Common myeloid progenitor, CD34-positive (primary cell): ENCODE data around the gene PARP8.
"Not testable (repeated sequence)": the region's sequence is repeated elsewhere in the genome, so short reads cannot be mapped to it uniquely, and the experiment has no call there.

Experiments
- CTCF ChIA-PET: fragments of 350-600 bp; sonication (Branson Sonifier 250); formaldehyde crosslinking; loops from one replicate; lab custom pipeline; 2021; ENCODE audit warnings: antibody characterized with exemption; lab: Charles Lee
- POLR2A ChIA-PET: fragments of 350-600 bp; sonication (Branson Sonifier 250); formaldehyde crosslinking; loops from one replicate; lab custom pipeline; 2021; ENCODE audit warnings: antibody characterized with exemption; lab: Charles Lee
- DNase-seq, 3 donors: peaks; one replicate each; pipeline versions ENCODE4 v3.0.0 to v3.0.0-alpha.2; 2013
- H3K27ac ChIP-seq, 2 experiments: 1 replicate in 1 of 2; 2 replicates in 1 of 2; pipeline ENCODE4 v1.7.0; 2013; ENCODE audit warnings: inconsistent platforms in 2 of 2, low read length in 2 of 2, mild to moderate bottlenecking in 2 of 2, low read depth in 1 of 2, moderate library complexity in 1 of 2; ENCODE audit not compliant: severe bottlenecking in 2 of 2, insufficient read depth in 1 of 2, poor library complexity in 1 of 2
- H3K27me3 ChIP-seq, 5 experiments: replicated peaks in 2 of 5; 1 replicate in 3 of 5; 2 replicates in 2 of 5; pipeline versions ENCODE4 v1.6.1 to v1.7.0; 2013; ENCODE audit warnings: low read length in 4 of 5, mild to moderate bottlenecking in 2 of 5, moderate library complexity in 2 of 5, inconsistent platforms in 1 of 5; ENCODE audit not compliant: insufficient read depth in 5 of 5, control insufficient read depth in 4 of 5
- H3K36me3 ChIP-seq, 4 experiments: 1 replicate in 2 of 4; 2 replicates in 2 of 4; pipeline versions ENCODE4 v1.6.1 to v1.7.0; 2013; ENCODE audit warnings: low read length in 3 of 4, control low read depth in 1 of 4, mild to moderate bottlenecking in 1 of 4; ENCODE audit not compliant: control insufficient read depth in 4 of 4, insufficient read depth in 4 of 4
- H3K4me1 ChIP-seq, 4 experiments: 1 replicate in 3 of 4; 2 replicates in 1 of 4; pipeline versions ENCODE4 v1.6.1 to v1.7.1; 2013; ENCODE audit warnings: low read length in 3 of 4, mild to moderate bottlenecking in 3 of 4, control low read depth in 1 of 4, inconsistent platforms in 1 of 4, moderate library complexity in 1 of 4; ENCODE audit not compliant: control insufficient read depth in 4 of 4, insufficient read depth in 4 of 4; ENCODE audit errors: control extremely low read depth in 1 of 4
- H3K4me3 ChIP-seq, 7 experiments: 1 replicate in 4 of 7; 2 replicates in 3 of 7; pipeline versions ENCODE4 v1.5.1 to v1.7.0; 2013; ENCODE audit warnings: mild to moderate bottlenecking in 7 of 7, low read length in 6 of 7, moderate library complexity in 6 of 7, inconsistent platforms in 2 of 7, low read depth in 2 of 7, control low read depth in 1 of 7; ENCODE audit not compliant: insufficient read depth in 4 of 7, control insufficient read depth in 1 of 7; ENCODE audit errors: extremely low read depth in 1 of 7
- H3K9me3 ChIP-seq, 5 experiments: 1 replicate in 4 of 5; 2 replicates in 1 of 5; pipeline versions ENCODE4 v1.6.1 to v1.7.1; 2013; ENCODE audit warnings: low read length in 4 of 5, mild to moderate bottlenecking in 2 of 5, inconsistent platforms in 1 of 5, low read depth in 1 of 5, moderate library complexity in 1 of 5; ENCODE audit not compliant: control insufficient read depth in 4 of 5, insufficient read depth in 2 of 5; ENCODE audit errors: control extremely low read depth in 1 of 5
- WGBS: methylation state at CpG from one replicate; pipeline ENCODE4 v1.1.5; 2013; ENCODE audit not compliant: insufficient coverage; 5-methylcytosine and 5-hydroxymethylcytosine counted together

Gene PARP8

GRCh38 chr5:50766462-50766861 lies 100.0 kb downstream of the PARP8 start:
- 100% methylated on average over 1 of the region's 5 CpGs for WGBS

DNA sequence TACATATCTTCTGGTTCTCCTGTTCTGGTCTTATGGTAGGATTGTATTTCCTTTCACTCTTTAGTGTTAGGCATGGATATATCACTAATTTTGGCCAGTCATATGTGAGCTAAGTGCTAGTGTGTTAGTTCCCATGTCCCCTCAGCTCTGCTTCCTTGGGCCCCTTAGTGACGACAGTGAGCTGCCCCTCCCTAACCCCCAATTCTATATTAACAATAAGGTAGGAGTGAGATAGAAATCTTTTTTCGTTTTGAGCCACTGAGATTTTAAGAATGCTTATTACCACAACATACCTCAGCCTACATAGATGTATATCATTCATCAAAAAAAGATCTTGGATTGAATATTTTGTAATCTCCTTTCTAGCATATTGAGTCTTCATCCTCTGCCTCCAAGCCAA lies 100.5 kb downstream of the PARP8 start:
- H3K4me3 ChIP-seq: no peak overlapping the region
- no CpG with 5 or more reads among the region's 2 CpGs for WGBS
- ChIA-PET CTCF (interaction anchor here (1.1 kb wide), 1 partner anchor 15 kb away, joined by 3 read pairs; no protein-coding TSS in a partner anchor), POLR2A (no interaction called here)
- no peaks in the 10 kb centered on the region for H3K27me3 ChIP-seq
- H3K9me3 ChIP-seq: no peaks in the 10 kb centered on the region
- no peak overlapping the region for H3K27ac ChIP-seq
- H3K36me3 ChIP-seq: peaks cover 0 to 17% (median 1%) of the 10 kb centered on the region in 4 experiments
- no peaks in the 10 kb centered on the region for H3K4me1 ChIP-seq
- no peak for DNase-seq

More at GRCh38 chr5:50766462-50766861, 100.0 kb downstream of the PARP8 start:
- Histone ChIP-seq H3K36me3 (peaks cover 0 to 17% (median 1%) of the 10 kb centered on the region in 4 experiments), H3K9me3 (no peaks in the 10 kb centered on the region), H3K4me1 (no peaks in the 10 kb centered on the region), H3K27me3 (no peaks in the 10 kb centered on the region), H3K27ac (no peak overlapping the region), H3K4me3 (no peak overlapping the region)
- no peak for DNase-seq
- POLR2A ChIA-PET: no interaction called here
- CTCF ChIA-PET: no interaction called here

DNA sequence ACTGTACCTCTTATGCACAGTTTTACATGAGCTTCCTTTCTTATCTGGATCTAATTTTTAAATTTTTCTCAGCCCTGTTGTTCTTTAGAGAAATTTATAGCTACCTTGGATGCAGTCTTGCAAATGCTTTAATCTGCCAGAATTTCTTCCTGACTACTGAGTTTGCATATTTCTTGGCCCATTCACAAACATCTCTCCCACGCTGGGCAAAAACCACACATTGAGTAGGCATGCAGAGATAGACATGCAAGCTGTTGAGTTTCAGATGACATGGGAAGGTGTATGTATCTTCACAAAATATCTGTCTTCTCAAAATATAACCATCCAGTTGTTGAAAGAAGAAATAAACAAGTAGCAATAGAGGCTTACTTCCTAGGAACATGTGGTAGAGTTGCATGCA lies 101.2 kb downstream of the PARP8 start:
- no peaks in the 10 kb centered on the region for H3K4me1 ChIP-seq
- no peak for DNase-seq
- no CpG with 5 or more reads among the region's 1 CpG for WGBS
- no peak overlapping the region for H3K27ac ChIP-seq
- ChIA-PET CTCF (interaction anchor here (1.1 kb wide), 1 partner anchor 15 kb away, joined by 3 read pairs; no protein-coding TSS in a partner anchor), POLR2A (no interaction called here)
- H3K36me3 ChIP-seq: peaks cover 0 to 17% (median 1%) of the 10 kb centered on the region in 4 experiments
- no peaks in the 10 kb centered on the region for H3K27me3 ChIP-seq
- H3K9me3 ChIP-seq: no peaks in the 10 kb centered on the region
- H3K4me3 ChIP-seq: no peak overlapping the region

GRCh38 chr5:50768634-50769033 lies 102.2 kb downstream of the PARP8 start:
- POLR2A ChIA-PET: no interaction called here
- WGBS: 95% methylated on average over 2 of the region's 4 CpGs

GRCh38 chr5:50770441-50770840 lies 104.0 kb downstream of the PARP8 start:
- Histone ChIP-seq H3K4me1 (no peaks in the 10 kb centered on the region), H3K36me3 (peaks cover 0 to 10% (median 4%) of the 10 kb centered on the region in 4 experiments), H3K4me3 (no peak overlapping the region), H3K27ac (no peak overlapping the region), H3K9me3 (peaks cover 0 to 7% (median 0%) of the 10 kb centered on the region in 5 experiments), H3K27me3 (no peaks in the 10 kb centered on the region)
- ChIA-PET CTCF (no interaction called here), POLR2A (no interaction called here)
- WGBS: 100% methylated on average over 1 of the region's 3 CpGs
- no peak for DNase-seq

More at GRCh38 chr5:50768634-50769033, 102.2 kb downstream of the PARP8 start:
- DNase-seq: no peak
- no peaks in the 10 kb centered on the region for H3K4me1 ChIP-seq
- no peak overlapping the region for H3K27ac ChIP-seq
- H3K4me3 ChIP-seq: no peak overlapping the region
- CTCF ChIA-PET: no interaction called here
- no peaks in the 10 kb centered on the region for H3K27me3 ChIP-seq
- peaks cover 0 to 14% (median 6%) of the 10 kb centered on the region in 4 experiments for H3K36me3 ChIP-seq
- H3K9me3 ChIP-seq: peaks cover 0 to 7% (median 0%) of the 10 kb centered on the region in 5 experiments

GRCh38 chr5:50774446-50775175 lies 108.2 kb downstream of the PARP8 start:
- POLR2A ChIA-PET: interaction anchor here (0.8 kb wide), 1 partner anchor 1916 kb away, joined by 3 read pairs; no protein-coding TSS in a partner anchor
- CTCF ChIA-PET, H3K9me3 ChIP-seq, H3K27me3 ChIP-seq, H3K4me3 ChIP-seq, H3K27ac ChIP-seq, H3K4me1 ChIP-seq, DNase-seq: not testable (repeated sequence)
- WGBS: 99% methylated on average over 44 of the region's 51 CpGs
- H3K36me3 ChIP-seq: peaks cover 0 to 11% (median 7%) of the 10 kb centered on the region in 4 experiments

DNA sequence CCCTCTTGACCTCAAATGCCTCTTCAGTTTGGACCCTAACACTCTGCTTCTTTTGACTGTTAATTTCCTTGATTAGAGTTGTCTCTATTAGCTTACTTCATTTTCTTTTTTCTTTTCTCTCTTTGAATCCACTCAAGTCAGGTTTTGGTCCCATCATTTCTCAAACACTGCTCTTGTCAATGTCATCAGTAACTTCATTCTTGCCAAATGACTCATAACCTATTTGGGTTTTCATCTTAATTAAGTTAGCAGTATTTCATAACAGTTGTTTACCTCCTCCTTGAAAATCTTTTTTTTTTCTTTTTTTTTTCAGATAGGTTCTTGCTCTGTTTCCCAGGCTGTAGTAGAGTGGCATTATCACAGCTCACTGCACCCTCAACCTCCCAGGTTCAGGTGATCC lies 119.6 kb downstream of the PARP8 start:
- peaks cover 0 to 2% (median 0%) of the 10 kb centered on the region in 5 experiments for H3K9me3 ChIP-seq
- peaks cover 0 to 36% (median 8%) of the 10 kb centered on the region in 4 experiments for H3K36me3 ChIP-seq
- DNase-seq: no peak
- H3K4me3 ChIP-seq: no peak overlapping the region
- no peaks in the 10 kb centered on the region for H3K4me1 ChIP-seq
- ChIA-PET POLR2A (no interaction called here), CTCF (no interaction called here)
- no peak overlapping the region for H3K27ac ChIP-seq
- H3K27me3 ChIP-seq: no peaks in the 10 kb centered on the region
